Measurements from ENCODE around the gene PIK3R4.

The PIK3R4 gene

DNA sequence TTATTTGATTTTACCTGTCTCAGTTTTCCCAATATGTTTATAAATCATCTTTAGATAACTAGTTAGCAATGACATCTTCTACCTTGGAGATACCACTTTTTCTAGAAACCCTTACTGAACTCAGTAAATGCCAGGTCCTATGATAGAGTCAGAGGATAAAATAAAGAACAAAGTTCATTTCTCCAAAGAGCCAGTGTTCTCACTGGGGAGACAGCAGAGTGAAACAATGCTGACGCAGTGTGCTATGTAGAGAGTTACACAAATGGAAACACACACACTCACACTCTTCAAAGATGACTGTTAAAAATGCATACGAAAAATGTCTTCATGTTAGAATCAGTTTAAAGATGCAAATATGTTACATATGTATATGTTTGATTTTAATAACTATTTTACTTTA lies 111.3 kb downstream of the PIK3R4 start:
- no peak overlapping the region for H3K27ac ChIP-seq (ENCODE audit: low read depth, low read length)
- no peaks in the 10 kb centered on the region for H3K4me1 ChIP-seq (ENCODE audit: insufficient read depth, low read length)
- no peaks in the 10 kb centered on the region for H3K9me3 ChIP-seq (ENCODE audit: insufficient read depth, low read depth, low read length)
- no peak overlapping the region for H3K4me3 ChIP-seq (ENCODE audit: low read length)
- no peaks in the 10 kb centered on the region for H3K27me3 ChIP-seq (ENCODE audit: insufficient read depth, low read length)
- H3K9ac ChIP-seq (ENCODE audit: low read depth, low read length): no peak overlapping the region
- H3K36me3 ChIP-seq (ENCODE audit: insufficient read depth, low read length): no peaks in the 10 kb centered on the region
- 100% methylated on average over 1 of the region's 2 CpGs for WGBS
